ENCODE results near the gene AOC1.
"Not testable (repeated sequence)": the region's sequence is repeated elsewhere in the genome, so short reads cannot be mapped to it uniquely, and the experiment has no call there.

AOC1 gene

GRCh38 chr7:150898475-150899011 is 46.2 kb downstream of the AOC1 start:
- peak; percentile 47 to 70 (median 64) for DNase-seq

- no peak for DNase-seq
Measured at GRCh38 chr7:150900675-150901074, 48.4 kb downstream of the AOC1 start.

GRCh38 chr7:150901160-150902035 is 49.1 kb downstream of the AOC1 start:
- no peak for DNase-seq

- no peak for DNase-seq
Measured at GRCh38 chr7:150902078-150903033, 50.0 kb downstream of the AOC1 start.

DNA sequence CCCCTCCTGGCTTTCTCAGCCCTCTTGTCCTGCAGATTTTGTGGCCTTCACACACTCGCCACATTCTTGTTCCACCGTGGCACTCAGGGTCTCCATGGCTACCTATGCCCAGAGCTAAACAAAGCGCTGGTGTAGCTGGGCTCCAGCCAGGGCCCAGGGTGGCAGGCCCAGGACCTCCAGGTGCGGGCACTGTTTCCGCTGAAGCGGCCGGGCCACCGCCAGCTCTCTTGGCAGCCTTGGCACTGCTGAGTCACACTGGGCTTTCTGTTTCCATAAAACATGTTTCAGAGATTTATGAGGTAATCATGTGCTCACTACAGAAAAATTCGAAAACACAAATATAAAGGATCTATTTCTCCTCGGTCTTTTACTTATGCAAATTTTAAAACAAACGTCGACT is 51.3 kb downstream of the AOC1 start:
- peak in 1 of 5 donors; percentile 21 for DNase-seq

DNA sequence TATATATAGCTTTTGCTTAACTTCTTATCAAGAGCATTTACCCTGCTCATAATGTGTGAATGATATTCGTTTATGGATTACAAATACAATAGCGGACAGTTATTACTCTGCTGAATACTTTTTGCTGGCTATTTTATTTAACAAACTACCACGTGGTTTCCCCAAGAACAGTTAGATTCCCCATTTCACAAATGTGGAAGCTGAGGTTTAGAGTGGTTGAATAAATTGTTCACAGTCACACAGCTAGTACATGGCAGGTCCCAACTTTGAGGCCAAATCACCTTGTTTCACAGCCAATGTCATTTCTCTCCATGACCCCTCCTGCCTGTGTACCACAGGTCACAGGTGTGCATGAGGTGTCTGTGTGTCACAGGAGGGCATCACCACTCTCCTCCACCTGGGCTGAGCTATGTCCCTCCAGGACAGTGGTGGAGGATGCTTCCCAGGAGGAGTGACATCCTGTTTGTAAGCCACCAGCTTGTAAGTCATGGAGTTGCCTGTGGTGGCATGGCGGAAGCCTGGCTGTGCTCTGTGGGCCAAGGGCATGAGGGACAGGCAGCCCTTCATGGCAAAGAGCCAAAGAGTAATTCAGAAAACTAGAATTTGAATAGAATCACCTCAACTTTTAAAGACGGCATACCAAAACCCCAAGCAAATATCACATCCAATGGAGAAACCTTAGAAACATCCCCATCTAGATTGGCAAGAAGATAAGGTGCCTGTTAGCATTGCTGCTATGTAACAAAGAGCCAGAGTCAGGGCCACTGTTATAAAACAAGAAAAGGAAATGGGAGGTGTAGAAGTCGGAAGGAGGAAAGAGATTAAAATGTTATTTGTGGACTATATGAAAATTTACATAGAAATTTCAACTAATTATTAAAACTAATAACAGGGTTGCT is 51.9 kb downstream of the AOC1 start:
- DNase-seq = no peak

- DNase-seq = no peak
Measured at GRCh38 chr7:150908173-150908572, 55.9 kb downstream of the AOC1 start.

DNA sequence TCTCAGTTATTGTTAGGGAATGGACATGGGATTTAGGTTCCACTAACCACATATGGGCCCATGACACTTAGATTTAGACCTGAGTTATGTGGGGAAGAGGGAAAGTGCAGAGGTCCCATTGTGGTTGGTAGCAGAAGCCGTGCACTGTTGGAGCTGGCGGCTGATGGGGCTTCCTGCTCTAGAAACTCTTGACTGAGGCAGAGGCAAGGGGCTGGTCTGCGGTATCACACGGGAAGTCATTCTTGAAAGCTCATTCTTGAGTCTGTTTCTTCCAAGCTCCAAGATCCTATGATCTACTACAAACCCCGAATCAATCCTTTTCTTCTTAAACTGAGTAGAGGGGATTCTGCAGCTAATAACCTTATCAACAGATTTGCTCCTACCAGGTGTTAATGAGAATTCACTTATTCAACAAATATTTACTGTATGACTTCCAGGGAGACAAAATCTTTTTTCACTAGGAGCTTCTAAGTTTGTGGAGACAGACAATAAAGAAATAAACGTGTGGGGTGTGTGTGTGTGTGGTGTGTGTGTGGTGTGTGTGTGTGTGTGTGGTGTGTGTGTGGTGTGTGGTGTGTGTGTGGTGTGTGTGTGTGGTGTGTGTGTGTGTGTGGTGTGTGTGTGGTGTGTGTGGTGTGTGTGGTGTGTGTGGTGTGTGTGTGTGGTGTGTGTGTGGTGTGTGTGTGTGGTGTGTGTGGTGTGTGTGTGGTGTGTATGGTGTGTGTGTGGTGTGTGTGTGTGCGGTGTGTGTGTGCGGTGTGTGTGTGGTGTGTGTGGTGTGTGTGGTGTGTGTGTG is 57.1 kb downstream of the AOC1 start:
- DNase-seq = peak in 4 of 5 donors; percentile 19 to 52 (median 29)

DNA sequence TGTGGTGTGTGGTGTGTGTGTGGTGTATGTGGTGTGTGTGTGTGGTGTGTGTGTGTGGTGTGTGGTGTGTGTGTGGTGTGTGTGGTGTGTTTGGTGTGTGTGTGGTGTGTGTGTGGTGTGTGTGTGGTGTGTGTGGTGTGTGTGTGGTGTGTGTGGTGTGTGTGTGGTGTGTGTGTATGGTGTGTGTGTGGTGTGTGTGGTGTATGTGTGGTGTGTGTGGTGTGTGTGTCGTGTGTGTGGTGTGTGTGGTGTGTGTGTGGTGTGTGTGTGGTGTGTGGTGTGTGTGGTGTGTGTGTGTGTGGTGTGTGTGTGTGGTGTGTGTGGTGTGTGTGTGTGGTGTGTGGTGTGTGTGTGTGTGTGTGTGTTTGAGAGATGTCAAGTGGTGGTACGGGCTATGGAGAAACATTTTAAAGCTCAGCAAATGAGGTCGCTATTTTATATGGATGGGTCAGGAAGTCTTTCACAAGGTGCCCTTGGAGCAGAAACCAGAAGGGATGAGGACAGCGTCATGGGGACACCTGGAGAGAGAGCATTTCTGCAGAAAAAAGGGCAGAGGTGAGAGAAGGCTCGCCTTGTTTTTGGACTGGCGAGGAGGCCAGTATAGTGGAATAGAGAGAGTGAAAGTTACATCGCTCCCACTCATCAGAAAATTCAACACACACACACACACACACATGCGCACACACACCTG is 58.1 kb downstream of the AOC1 start:
- not testable (repeated sequence) for DNase-seq

DNA sequence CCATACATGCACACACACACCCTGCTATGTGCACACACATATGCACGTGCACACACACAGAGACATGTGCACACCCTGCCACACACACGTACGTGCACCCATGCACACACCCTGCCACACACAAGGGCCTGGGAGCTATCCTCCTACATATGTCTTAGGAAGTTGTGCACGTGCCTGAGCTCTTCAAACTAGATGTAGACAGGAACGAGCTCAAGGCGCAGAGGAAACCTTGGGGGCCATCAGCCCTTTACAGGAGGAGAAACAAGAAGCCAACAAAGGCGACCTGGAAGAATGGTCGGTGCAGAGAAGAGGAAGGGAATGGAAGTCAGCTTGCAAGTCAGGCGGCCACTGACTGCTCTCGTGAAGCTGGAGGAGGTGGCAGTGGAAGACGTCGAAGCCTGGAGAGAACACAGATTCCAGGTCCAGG is 58.7 kb downstream of the AOC1 start:
- no peak for DNase-seq

Measured in T-helper 1 cell (primary cell).